ENCODE data around the gene CCNB1IP1.

DNA sequence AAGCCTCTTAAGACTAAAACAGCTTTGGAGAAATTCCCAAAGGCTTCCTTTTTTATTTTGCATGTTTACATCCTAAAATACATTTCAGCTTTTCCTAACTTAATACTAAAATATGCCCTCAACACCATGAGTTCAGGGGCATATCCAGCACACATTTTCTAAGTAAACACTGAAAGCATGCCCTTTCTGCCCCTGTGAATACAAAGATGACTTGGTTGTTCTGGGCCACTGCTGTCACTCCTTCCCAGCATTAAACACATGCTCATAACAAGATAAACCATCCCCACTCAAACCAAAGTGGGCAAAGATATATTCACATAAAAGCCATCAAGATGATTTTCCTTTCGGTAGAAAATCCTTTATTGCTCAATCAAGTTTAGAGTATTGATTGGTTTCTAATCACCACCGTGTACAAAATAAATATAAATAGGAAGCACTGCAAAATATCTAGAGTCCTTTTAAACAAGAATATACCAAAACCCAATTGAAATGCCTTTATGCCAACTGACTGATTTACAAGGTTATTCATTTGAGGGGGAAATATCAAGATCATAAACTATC, 1.9 kb downstream of the CCNB1IP1 start:
- TF ChIP-seq, protein P1, sequence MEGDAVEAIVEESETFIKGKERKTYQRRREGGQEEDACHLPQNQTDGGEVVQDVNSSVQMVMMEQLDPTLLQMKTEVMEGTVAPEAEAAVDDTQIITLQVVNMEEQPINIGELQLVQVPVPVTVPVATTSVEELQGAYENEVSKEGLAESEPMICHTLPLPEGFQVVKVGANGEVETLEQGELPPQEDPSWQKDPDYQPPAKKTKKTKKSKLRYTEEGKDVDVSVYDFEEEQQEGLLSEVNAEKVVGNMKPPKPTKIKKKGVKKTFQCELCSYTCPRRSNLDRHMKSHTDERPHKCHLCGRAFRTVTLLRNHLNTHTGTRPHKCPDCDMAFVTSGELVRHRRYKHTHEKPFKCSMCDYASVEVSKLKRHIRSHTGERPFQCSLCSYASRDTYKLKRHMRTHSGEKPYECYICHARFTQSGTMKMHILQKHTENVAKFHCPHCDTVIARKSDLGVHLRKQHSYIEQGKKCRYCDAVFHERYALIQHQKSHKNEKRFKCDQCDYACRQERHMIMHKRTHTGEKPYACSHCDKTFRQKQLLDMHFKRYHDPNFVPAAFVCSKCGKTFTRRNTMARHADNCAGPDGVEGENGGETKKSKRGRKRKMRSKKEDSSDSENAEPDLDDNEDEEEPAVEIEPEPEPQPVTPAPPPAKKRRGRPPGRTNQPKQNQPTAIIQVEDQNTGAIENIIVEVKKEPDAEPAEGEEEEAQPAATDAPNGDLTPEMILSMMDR (IDR thresholded peaks at IDR 0.05): no peak
- TF ChIP-seq NFYB (CRISPR knock-in tag; conservative IDR thresholded peaks at IDR 0.05; ENCODE audit: low read depth) (no peak), IRF2 (CRISPR knock-in tag; IDR thresholded peaks at IDR 0.05; ENCODE audit: borderline replicate concordance, low read depth) (no peak), ZNF512 (CRISPR knock-in tag; IDR thresholded peaks at IDR 0.05; ENCODE audit: borderline replicate concordance) (no peak), ATF1 (CRISPR knock-in tag; IDR thresholded peaks at IDR 0.05) (no peak), OVOL2 (CRISPR knock-in tag; IDR thresholded peaks at IDR 0.05; ENCODE audit: borderline replicate concordance) (no peak), SP1 (CRISPR knock-in tag; conservative IDR thresholded peaks at IDR 0.05) (no peak), RELA (CRISPR knock-in tag; IDR thresholded peaks at IDR 0.05; ENCODE audit: borderline replicate concordance) (no peak), USF2 (CRISPR knock-in tag; IDR thresholded peaks at IDR 0.05) (no peak), KAT7 (CRISPR knock-in tag; IDR thresholded peaks at IDR 0.05; ENCODE audit: borderline replicate concordance) (no peak), ZNF671 (CRISPR knock-in tag; IDR thresholded peaks at IDR 0.05) (no peak)
- TF ChIP-seq, protein P2, sequence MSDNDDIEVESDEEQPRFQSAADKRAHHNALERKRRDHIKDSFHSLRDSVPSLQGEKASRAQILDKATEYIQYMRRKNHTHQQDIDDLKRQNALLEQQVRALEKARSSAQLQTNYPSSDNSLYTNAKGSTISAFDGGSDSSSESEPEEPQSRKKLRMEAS (CRISPR knock-in tag; IDR thresholded peaks at IDR 0.05): no peak
- TF ChIP-seq, protein P3, sequence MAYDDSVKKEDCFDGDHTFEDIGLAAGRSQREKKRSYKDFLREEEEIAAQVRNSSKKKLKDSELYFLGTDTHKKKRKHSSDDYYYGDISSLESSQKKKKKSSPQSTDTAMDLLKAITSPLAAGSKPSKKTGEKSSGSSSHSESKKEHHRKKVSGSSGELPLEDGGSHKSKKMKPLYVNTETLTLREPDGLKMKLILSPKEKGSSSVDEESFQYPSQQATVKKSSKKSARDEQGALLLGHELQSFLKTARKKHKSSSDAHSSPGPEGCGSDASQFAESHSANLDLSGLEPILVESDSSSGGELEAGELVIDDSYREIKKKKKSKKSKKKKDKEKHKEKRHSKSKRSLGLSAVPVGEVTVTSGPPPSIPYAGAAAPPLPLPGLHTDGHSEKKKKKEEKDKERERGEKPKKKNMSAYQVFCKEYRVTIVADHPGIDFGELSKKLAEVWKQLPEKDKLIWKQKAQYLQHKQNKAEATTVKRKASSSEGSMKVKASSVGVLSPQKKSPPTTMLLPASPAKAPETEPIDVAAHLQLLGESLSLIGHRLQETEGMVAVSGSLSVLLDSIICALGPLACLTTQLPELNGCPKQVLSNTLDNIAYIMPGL (CRISPR knock-in tag; IDR thresholded peaks at IDR 0.05): no peak
